GM12878 (cell line): Measurements from ENCODE around the gene LRRC40. TPM values are rescaled to one million over a fixed set of nuclear protein-coding genes. Genes with fewer than 3 reads are reported as not detected.

ENCODE experiments used
- ATAC-seq: fragments of 200-7000 bp; cut with Tn5 transposase; 3 replicates; pipeline ENCODE4 v1.9.1; 2020; ENCODE audit warnings: mild to moderate bottlenecking, moderate library complexity
- BruUV-seq: library from RNA; stranded (reverse); fragments of 400-500 nt; replicated peaks from 2 replicates; lab custom pipeline; 2021; lab: Mats Ljungman, UMichigan
- CTCF ChIA-PET: fragments of 300-600 bp; sonication (Branson Sonifier 250); formaldehyde crosslinking; extraction: SDS; loops from one replicate; lab custom pipeline; 2021; ENCODE audit warnings: inconsistent platforms; lab: Yijun Ruan, JAX
- POLR2A ChIA-PET: fragments of 350-600 bp; formaldehyde crosslinking; extraction: SDS; loops from one replicate; lab custom pipeline; 2021; ENCODE audit warnings: inconsistent platforms; lab: Charles Lee
- RAD21 ChIA-PET: fragments of 300-600 bp; sonication (Branson Sonifier 250); formaldehyde crosslinking; loops from one replicate; lab custom pipeline; 2023; ENCODE audit warnings: antibody characterized with exemption; ENCODE audit not compliant: unreplicated experiment; lab: Charles Lee
- SMC1A ChIA-PET: fragments of 300-600 bp; sonication (Branson Sonifier 250); formaldehyde crosslinking; loops from one replicate; lab custom pipeline; 2023; ENCODE audit not compliant: unreplicated experiment, uncharacterized antibody; lab: Charles Lee
- DNase-seq: peaks from one replicate; pipeline ENCODE4 v3.0.0-alpha.2; 2011; ENCODE audit warnings: low read depth, low spot score
- FAIRE-seq: peaks from 3 replicates; lab custom pipeline; 2011; peaks lifted over from hg19 to GRCh38; lab: Jason Lieb, UNC
- H2AFZ ChIP-seq: 2 replicates; pipeline ENCODE4 v1.6.0; 2011; ENCODE audit warnings: low read depth, low read length, control low read depth; ENCODE audit not compliant: control insufficient read depth
- H3K27ac ChIP-seq: 2 replicates; pipeline ENCODE4 v1.5.1; 2011; ENCODE audit warnings: control low read depth; ENCODE audit not compliant: control insufficient read depth, insufficient read depth
- H3K27me3 ChIP-seq, 2 experiments: replicated peaks in 1 of 2; 2 replicates each; pipeline versions ENCODE4 v1.6.0 to v1.6.1; 2011; ENCODE audit warnings: low read length in 1 of 2; ENCODE audit not compliant: control insufficient read depth in 2 of 2, insufficient read depth in 2 of 2
- H3K36me3 ChIP-seq, 2 experiments: 2 replicates each; pipeline ENCODE4 v1.5.1; 2011; ENCODE audit warnings: low read length in 1 of 2; ENCODE audit not compliant: control insufficient read depth in 2 of 2, insufficient read depth in 2 of 2
- H3K4me1 ChIP-seq: 2 replicates; pipeline ENCODE4 v1.6.1; 2011; ENCODE audit warnings: mild to moderate bottlenecking, low read length, moderate library complexity, mixed read lengths; ENCODE audit not compliant: control insufficient read depth, insufficient read depth
- H3K4me2 ChIP-seq: 2 replicates; pipeline ENCODE4 v1.6.0; 2011; ENCODE audit warnings: control low read depth; ENCODE audit not compliant: control insufficient read depth, insufficient read depth
- H3K4me3 ChIP-seq: fragments of 200-600 bp; sonication (generic); 2 replicates; pipeline ENCODE4 v1.5.1; 2016
- H3K79me2 ChIP-seq: 2 replicates; pipeline ENCODE4 v1.6.0; 2011; ENCODE audit warnings: low read length; ENCODE audit not compliant: control insufficient read depth, insufficient read depth
- H3K9ac ChIP-seq: 2 replicates; pipeline ENCODE4 v1.8.0; 2011; ENCODE audit warnings: low read length, control low read depth, mixed read lengths; ENCODE audit not compliant: control insufficient read depth, insufficient read depth
- H3K9me3 ChIP-seq: replicated peaks from 3 replicates; pipeline ENCODE4 v1.5.1; 2011; ENCODE audit warnings: mild to moderate bottlenecking, low read length; ENCODE audit not compliant: control insufficient read depth, insufficient read depth
- H4K20me1 ChIP-seq: 2 replicates; pipeline ENCODE4 v1.6.0; 2011; ENCODE audit not compliant: control insufficient read depth, insufficient read depth
- ATF3 ChIP-seq: IDR thresholded peaks from 2 replicates; pipeline ENCODE4 v1.6.1; 2011; ENCODE audit warnings: low read depth, mild to moderate bottlenecking, low read length, moderate library complexity, borderline replicate concordance; ENCODE audit errors: extremely low read depth
- BCL11A ChIP-seq: IDR thresholded peaks from 2 replicates; pipeline ENCODE4 v1.6.1; 2011; ENCODE audit warnings: low read depth, low read length
- BHLHE40 ChIP-seq, 2 experiments: fragments of 450-650 bp in 1 of 2; IDR thresholded peaks; 2 replicates each; pipeline ENCODE4 v1.6.1; 2011 to 2017; ENCODE audit warnings: low read depth in 2 of 2, borderline replicate concordance in 1 of 2, improper control_type of control experiment in 1 of 2, low read length in 1 of 2, mild to moderate bottlenecking in 1 of 2
- CREM ChIP-seq: IDR thresholded peaks from 2 replicates; pipeline ENCODE4 v1.6.1; 2014; ENCODE audit warnings: antibody characterized with exemption, low read depth
- CTCF ChIP-seq, 3 experiments: IDR thresholded peaks in 2 of 3; conservative IDR thresholded peaks in 1 of 3; 2 replicates each; pipeline ENCODE4 v1.5.1; 2011; ENCODE audit warnings: low read depth in 3 of 3, low read length in 3 of 3, mild to moderate bottlenecking in 3 of 3, control low read depth in 2 of 3, moderate library complexity in 2 of 3, inconsistent platforms in 1 of 3, mixed read lengths in 1 of 3; ENCODE audit not compliant: control insufficient read depth in 2 of 3, insufficient read depth in 1 of 3; ENCODE audit errors: extremely low read depth in 1 of 3
- ETV6 ChIP-seq, 2 experiments: fragments of 450-650 bp in 1 of 2; IDR thresholded peaks in 1 of 2; conservative IDR thresholded peaks in 1 of 2; 2 replicates each; pipeline ENCODE4 v1.6.1; 2014; ENCODE audit warnings: antibody characterized with exemption in 1 of 2, borderline replicate concordance in 1 of 2, low read depth in 1 of 2, mild to moderate bottlenecking in 1 of 2, moderate library complexity in 1 of 2
- HDAC6 ChIP-seq: fragments of 200-600 bp; sonication (generic); IDR thresholded peaks from one replicate; pipeline ENCODE4 v1.8.0; 2017; ENCODE audit warnings: antibody characterized with exemption; ENCODE audit not compliant: unreplicated experiment
- IRF5 ChIP-seq: fragments of 450-650 bp; IDR thresholded peaks from 2 replicates; pipeline ENCODE4 v1.6.1; 2017; ENCODE audit warnings: borderline replicate concordance
- MEF2A ChIP-seq: IDR thresholded peaks from 2 replicates; pipeline ENCODE4 v1.6.1; 2011; ENCODE audit warnings: low read depth, mild to moderate bottlenecking, low read length, moderate library complexity; ENCODE audit not compliant: insufficient read depth
- MYC ChIP-seq: IDR thresholded peaks from 2 replicates; pipeline ENCODE4 v1.6.1; 2011; ENCODE audit warnings: mild to moderate bottlenecking, low read length, moderate library complexity, inconsistent platforms; ENCODE audit not compliant: insufficient read depth, insufficient replicate concordance, insufficient read length, severe bottlenecking
- POU2F2 ChIP-seq: IDR thresholded peaks from 3 replicates; pipeline ENCODE4 v1.6.1; 2011; ENCODE audit warnings: low read depth, mild to moderate bottlenecking, low read length, borderline replicate concordance
- SMAD1 ChIP-seq: fragments of 450-650 bp; IDR thresholded peaks from 2 replicates; pipeline ENCODE4 v1.6.1; 2018; ENCODE audit warnings: mild to moderate bottlenecking, low read depth; ENCODE audit not compliant: partially characterized antibody
- SMARCA5 ChIP-seq: fragments of 450-650 bp; IDR thresholded peaks from 2 replicates; pipeline ENCODE4 v1.6.1; 2017; ENCODE audit warnings: mild to moderate bottlenecking
- ZBTB4 ChIP-seq: fragments of 450-650 bp; formaldehyde crosslinking; IDR thresholded peaks from 2 replicates; pipeline ENCODE4 v1.4.0; 2022; ENCODE audit warnings: mild to moderate bottlenecking, moderate library complexity
- WGBS: methylation state at CpG from one replicate; pipeline ENCODE4 v1.1.6; 2016; ENCODE audit warnings: low lambda C conversion rate; ENCODE audit not compliant: insufficient replicate concordance, insufficient coverage; ENCODE audit errors: missing lambda C conversion rate; 5-methylcytosine and 5-hydroxymethylcytosine counted together
- in situ Hi-C: fragments of 300-500 bp; cut with MboI; formaldehyde crosslinking; loops from 9 replicates; pipeline ENCODE4 v1.14.3; 2018; ENCODE audit warnings: mixed read lengths
- intact Hi-C: fragments of 100-400 bp; cut with micrococcal nuclease; formaldehyde crosslinking; loops from one replicate; pipeline ENCODE4 v1.14.2; 2022; ENCODE audit not compliant: unreplicated experiment
- polyA plus RNA-seq, 11 experiments: library from polyadenylated mRNA; depleted of rRNA in 4 of 11; unstranded in 6 of 11; stranded (reverse) in 5 of 11; fragments of >200 nt; fragmentation: Nextera tagmentation in 4 of 11; fragmentation: Illumina TruSeq in 1 of 11; extraction: Ambion mirVana in 4 of 11; extraction: Trizol in 1 of 11; gene quantifications; 1 replicate in 1 of 11; 2 replicates in 10 of 11; pipeline versions ENCODE4 v1.2.1 to v1.2.3, GENCODE V29; 2011 to 2016; ENCODE audit warnings: inconsistent platforms in 2 of 11, missing spikeins in 2 of 11, low read depth in 1 of 11
- total RNA-seq, 4 experiments: library from RNA; depleted of rRNA in 3 of 4; stranded (reverse); fragments of >200 nt in 3 of 4; fragmentation: Illumina TruSeq in 1 of 4; extraction: Trizol in 1 of 4; gene quantifications; 2 replicates each; pipeline versions ENCODE4 v1.2.1 to v1.2.3, GENCODE V29; 2013 to 2021

LRRC40 gene
- total and polyA plus RNA-seq, 10 of the 15 experiments (the other 5 are each of a cell fraction or from before 2014, with no cell fraction given), result 19.5 to 44.3 (median 30.9) TPM

- no peaks in the 10 kb centered on the region for H3K27me3 ChIP-seq
- no TSS peak for BruUV-seq
- ChIA-PET SMC1A (no interaction called here), CTCF (no interaction called here), POLR2A (no interaction called here)
- no peaks in the 10 kb centered on the region for H3K4me1 ChIP-seq
- no peak overlapping the region for H3K9ac ChIP-seq
- no peaks in the 10 kb centered on the region for H4K20me1 ChIP-seq
- FAIRE-seq, result no peak
- DNase-seq, result no peak
- ATAC-seq, result no peak
- no peaks in the 10 kb centered on the region for H3K9me3 ChIP-seq
- H3K79me2 ChIP-seq, result no peaks in the 10 kb centered on the region
- no peaks in the 10 kb centered on the region; a peak in 2 of 4 replicates for H3K36me3 ChIP-seq
- H3K27ac ChIP-seq, result no peak overlapping the region
- in situ Hi-C loops, result no loop called here
- 97% methylated on average over 5 of the region's 5 CpGs for WGBS
- no peak overlapping the region for H3K4me2 ChIP-seq
- intact Hi-C loops, result no loop called here
- TF ChIP-seq CREM (no peak), HDAC6 (no peak), IRF5 (no peak), POU2F2 (no peak), SMARCA5 (no peak), MYC (no peak), BCL11A (no peak), ZBTB4 (CRISPR knock-in tag) (no peak), CTCF (IDR thresholded peaks at IDR 0.05 in 2 of 3, conservative IDR thresholded peaks at IDR 0.05 in 1 of 3; ENCODE audit: control insufficient read depth in 2 of 3, extremely low read depth in 1 of 3, insufficient read depth in 1 of 3, low read depth in 3 of 3, low read length in 3 of 3) (no peak), SMAD1 (no peak), BHLHE40 (IDR thresholded peaks at IDR 0.05; ENCODE audit: borderline replicate concordance in 1 of 2, low read depth in 2 of 2, low read length in 1 of 2) (no peak), ETV6 (conservative IDR thresholded peaks at IDR 0.05 in 1 of 2, IDR thresholded peaks at IDR 0.05 in 1 of 2; ENCODE audit: borderline replicate concordance in 1 of 2, low read depth in 1 of 2) (no peak), MEF2A (no peak), ATF3 (no peak)
- TF ChIP-seq, all 136 proteins: peak for 0
- RAD21 ChIA-PET, result no interaction called here
- H2AFZ ChIP-seq, result no peak overlapping the region
- H3K4me3 ChIP-seq, result no peak overlapping the region
Observed at GRCh38 chr1:70156529-70157120, 48.8 kb downstream of the LRRC40 start.
